Dermis microvascular lymphatic vessel endothelial cell (primary cell): ENCODE measurements around the gene ABCA2. TPM values are rescaled to one million over a fixed set of nuclear protein-coding genes. Genes with fewer than 3 reads are reported as not detected.
"Not testable (repeated sequence)": the region's sequence is repeated elsewhere in the genome, so short reads cannot be mapped to it uniquely, and the experiment has no call there.

ENCODE experiments used
- DNase-seq, 2 donors: peaks; one replicate each; pipeline versions ENCODE4 v3.0.0 to v3.0.0-alpha.2; 2010; ENCODE audit warnings: low read depth in 2 of 2
- total RNA-seq: library from RNA; depleted of rRNA; stranded (reverse); fragments of >200 nt; gene quantifications from 2 replicates; pipeline ENCODE4 v1.2.1, GENCODE V29; 2014

The ABCA2 gene
- total RNA-seq, 1 donor from 2014 or later = 4.5 TPM

- no peak for DNase-seq
Measured at GRCh38 chr9:137063311-137064026, 35.4 kb upstream of the ABCA2 start.

- DNase-seq = not testable (repeated sequence)
Measured at GRCh38 chr9:137062798-137063197, 34.8 kb upstream of the ABCA2 start.

DNA sequence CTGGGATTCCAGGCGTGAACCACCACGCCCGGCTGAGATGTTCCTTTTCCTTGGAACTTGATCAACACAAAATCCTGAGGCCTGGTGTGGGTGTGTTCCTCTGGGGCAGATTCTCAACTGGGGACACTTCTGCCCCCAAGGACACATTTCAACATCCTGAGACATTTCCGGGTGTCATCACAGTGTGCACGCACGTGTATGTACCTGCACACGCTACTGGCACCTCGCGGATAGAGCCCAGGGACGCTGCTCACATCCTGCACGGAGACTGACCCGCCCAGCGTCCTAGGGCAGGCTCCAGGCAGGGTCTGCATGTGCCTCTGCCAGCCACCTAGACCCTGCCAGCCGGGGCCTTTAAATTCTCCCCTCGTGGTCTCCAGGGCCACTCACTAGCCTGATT is 34.3 kb upstream of the ABCA2 start:
- no peak for DNase-seq

DNA sequence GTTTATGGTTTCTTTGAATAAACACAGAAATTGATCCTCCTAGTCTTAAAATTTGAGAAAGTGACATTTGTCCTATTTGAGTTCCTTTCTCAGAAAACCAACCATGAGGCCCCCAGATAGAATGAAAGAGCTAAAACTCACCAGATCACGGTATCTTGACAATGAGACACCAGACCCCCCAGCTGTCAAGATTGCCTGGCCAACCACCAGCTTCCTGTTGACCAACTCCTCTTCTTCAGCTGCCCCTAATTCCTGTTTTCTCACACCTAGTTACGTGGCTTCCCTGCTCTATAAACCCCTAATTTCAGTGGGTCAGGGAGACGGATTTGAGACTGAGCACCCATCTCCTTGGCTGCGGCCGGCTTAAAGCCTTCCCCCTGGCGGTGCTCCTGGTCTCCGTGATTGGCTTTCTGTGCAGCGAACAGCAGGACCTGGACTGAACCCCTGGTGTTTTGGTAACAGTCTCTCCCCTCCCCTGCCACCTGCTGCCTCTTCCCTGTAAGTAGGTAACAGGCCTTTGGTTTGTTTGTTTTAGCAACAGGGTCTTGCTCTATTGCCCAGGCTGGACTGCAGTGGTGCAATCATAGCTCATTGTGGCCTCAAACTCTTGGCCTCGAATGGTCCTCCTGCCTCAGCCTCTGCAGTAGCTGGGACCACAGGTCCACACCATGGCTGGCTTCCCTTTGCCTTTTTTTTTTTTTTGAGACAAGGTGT is 30.6 kb upstream of the ABCA2 start:
- DNase-seq = no peak

DNA sequence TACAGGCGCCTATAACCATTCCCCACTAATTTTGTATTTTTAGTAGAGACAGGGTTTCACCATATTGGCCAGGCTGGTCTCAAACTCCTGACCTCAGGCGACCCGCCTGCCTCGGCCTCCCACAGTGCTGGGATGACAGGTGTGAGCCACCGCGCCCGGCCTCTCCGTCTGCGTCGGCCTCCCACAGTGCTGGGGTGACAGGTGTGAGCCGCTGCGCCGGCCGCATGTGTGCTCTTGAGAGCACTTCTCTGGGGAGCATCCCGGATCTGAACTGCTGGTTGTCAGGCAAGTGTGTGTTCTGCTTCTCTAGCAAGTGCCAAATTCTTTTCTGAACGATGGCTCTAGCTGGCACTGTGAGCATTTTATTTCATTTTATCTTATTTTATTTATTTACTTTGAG is 29.5 kb upstream of the ABCA2 start:
- no peak for DNase-seq

GRCh38 chr9:137056739-137057415 is 28.8 kb upstream of the ABCA2 start:
- DNase-seq = no peak

DNA sequence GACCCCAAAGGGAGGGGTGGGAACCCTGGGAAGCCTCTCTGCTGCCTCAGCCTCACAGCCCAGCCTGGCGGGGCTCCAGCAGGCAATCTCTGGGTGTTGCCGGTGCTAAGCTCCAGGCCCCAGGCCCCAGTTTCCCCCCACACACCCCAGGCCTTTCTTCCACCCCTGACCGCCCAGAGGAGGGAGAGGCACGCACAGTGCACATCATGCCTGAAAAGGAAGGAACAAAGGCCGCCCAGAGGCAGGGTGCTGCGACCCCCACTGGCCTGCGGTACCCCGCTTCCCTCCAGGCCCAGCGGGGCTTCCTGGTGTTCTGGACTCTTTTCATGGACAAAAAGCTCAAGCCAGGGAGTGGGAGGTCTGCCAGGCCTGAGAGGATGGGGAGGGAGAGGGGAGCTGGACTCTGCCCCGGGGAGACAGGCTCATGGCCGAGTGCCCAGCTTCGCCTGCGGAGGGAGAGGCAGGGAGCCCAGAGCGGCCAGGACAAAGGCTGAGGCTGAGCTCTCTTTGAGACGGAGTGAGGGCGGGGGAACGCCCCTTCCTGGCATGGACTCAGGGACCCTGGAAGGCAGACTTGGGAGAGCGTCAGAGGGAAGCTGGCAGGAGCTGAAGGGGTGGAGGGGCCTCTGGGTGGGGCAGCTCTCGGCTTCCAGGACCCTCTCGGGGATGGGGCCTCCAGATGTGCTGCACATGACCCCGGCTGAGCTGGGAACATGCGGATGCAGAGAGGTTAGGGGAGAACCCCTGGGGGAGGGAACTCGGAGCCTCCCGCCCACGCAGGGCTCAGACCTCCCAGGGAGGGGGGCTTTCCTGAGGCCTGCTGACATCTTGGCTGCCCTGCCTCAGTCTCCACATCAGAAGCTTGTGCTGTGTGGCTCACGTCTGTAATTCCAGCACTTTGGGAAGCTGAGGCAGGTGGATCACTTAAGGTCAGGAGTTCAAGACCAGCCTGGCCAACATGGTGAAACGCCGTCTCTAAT is 27.6 kb upstream of the ABCA2 start:
- no peak for DNase-seq

GRCh38 chr9:137054932-137055384 is 26.9 kb upstream of the ABCA2 start:
- DNase-seq = no peak

DNA sequence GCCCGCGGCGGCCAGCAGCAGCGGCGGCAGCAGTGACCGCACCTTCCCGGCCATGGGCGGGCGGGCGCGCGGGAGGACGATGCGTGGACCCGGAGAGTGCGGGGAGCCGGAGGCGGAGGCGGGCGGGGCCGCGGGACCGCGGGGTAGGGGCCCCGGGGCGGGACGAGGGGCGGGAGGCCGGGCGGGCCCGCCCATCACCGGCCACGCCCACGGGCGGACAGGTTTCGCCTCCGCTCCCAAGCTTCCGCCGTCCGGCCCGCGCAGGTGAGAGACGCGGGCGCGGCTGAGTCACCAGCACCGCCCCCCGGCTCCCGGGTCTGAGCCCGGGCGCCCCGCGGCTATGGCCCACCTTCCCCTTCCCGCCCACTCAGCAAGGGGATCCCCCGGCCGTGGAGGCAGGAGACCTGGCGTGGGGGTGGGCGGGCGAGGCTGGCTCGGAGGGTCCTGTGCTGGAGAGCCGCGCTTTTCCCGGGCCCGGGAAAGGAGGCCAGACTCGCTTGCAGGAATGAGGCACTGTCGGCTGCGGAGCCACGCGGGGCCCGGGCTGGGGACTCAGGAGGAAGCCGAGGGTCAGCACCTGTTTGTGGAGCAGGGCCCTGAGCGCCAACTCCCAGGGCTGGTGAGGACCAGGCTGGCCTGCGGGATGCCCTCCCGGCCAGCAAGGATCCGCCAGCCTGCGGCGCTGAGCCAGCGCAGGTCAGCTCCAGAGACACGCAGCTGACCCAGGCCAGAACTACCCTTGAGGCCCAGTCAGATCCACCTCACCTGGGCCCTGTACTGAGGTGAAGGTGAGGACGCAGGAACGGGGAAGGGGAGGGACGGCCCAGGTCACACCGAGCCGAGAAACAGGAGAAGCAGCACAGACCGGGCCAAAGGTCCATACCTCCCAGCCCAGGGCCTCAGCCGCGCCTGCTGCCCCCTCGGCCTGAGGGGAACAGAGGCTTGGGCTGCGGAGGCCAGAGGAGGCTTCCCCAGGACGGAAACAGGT is 26.2 kb upstream of the ABCA2 start, which contains the start of gene ENTPD2:
Gene ENTPD2 (minus strand): TSS at position 118 of the 988 bp plus-strand sequence. CDS start 64 bp downstream, at position 54.
- no peak for DNase-seq

DNA sequence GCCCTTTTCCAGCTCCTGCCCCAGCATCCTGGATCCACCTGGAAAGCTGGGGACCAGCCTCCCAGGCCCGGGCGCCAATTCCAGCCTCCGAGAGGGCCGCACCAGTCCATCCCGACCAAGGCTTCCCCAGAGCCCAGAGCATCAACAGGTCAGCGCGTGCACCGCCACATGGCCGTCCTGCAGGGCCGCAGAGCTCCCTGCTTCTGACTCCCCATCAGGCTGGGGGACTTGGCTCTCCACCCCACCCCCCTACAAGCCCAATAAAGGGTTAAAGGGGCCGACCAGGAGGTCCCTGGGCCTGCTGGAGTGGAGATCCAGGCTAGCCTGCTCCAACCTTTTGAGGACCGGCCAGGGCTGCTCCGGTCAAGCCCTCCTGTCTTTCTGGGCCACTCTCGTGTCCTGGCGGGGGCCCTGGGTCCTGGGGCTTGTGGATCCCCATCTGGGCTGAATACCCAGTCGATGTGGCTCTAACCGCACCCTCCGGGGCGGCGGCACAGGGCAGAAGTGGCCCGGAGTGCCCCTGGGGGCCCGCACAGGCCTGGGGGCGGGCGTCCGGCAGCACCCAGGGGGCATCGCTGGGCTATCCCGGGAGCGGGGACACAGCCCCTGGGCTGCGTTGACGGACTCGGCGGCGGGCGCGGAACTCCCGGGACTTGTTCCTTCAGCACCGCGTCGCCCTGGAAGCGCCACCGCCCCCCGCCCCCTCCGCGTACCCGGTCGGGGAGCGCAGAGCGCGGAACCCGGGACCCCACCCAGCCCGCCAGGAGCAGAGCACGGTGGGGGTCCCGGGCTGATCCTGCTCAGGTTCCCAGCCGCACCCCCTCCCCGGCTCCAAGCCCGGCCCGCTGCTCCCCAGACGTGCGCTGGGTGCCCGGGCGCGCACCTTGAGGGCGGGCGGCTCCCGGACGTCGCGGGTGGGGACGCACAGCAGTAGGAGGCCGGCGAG is 25.2 kb upstream of the ABCA2 start:
- no peak for DNase-seq

DNA sequence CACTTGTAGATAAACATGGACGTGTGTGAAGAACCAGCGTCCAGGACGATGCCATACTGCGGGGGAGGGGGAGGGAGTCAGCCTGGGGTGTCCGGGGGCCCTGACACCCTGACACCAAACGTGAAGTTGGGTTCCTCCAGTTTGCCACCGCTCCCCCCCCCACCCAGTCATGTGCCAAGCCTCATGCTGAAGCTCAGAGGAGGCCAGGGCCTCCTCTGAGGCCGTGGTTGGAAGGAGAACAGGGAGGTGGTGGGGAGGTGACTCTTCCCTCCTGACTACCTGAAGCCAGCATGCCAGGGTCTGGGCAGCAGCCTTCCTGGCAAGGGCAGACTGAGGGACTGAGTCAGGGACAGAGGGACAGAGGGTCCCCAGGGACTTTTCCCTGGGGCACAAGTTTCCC is 24.3 kb upstream of the ABCA2 start:
- DNase-seq = no peak

DNA sequence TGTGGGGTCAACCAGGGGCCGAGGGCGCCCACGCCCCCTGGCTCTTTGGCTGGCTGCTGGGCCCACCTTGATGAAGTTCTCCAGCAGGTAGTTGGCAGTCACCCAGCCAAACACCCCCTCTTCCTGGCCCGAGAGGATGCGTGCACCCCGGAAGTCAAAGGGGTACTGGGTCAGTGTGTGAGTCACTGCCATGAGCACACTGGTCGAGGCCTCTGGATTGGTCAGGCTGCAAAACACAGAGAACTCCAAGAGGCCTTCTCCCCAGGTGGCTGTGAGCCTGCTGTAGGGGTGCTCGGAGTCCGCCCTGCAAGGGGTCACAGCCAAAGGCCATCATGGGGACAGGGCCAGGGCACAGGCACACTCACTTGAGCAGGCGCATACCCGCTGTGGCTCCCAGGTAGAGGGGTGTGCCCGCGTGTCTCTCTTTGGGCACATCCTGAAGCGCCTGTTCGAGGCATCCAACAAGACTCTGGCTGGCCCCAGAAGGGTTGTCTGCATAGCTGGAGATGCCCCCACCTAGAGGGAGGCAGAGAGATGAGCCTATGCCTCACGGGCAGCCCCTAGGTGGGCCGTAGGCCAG is 23.2 kb upstream of the ABCA2 start:
- DNase-seq = no peak

DNA sequence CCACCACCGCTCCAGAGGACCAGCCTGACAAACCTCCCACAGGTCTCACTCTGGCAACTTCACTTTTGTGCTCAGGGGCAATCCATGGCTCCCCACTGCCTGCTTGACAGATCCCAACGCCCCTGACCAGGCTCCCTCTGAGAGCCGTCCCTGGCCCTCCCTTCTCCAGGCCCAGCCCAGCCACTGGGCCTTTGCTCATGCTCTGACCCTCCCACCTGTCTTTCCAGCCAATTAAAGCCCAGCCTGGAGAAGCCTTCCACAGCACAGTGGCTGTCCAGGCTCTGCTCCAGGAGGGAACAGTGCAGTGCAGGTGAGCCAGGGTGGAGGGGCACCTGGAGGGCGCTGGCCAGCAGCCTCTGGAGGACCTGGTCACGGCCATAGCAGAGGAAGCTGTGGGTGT is 22.5 kb upstream of the ABCA2 start:
- no peak for DNase-seq

DNA sequence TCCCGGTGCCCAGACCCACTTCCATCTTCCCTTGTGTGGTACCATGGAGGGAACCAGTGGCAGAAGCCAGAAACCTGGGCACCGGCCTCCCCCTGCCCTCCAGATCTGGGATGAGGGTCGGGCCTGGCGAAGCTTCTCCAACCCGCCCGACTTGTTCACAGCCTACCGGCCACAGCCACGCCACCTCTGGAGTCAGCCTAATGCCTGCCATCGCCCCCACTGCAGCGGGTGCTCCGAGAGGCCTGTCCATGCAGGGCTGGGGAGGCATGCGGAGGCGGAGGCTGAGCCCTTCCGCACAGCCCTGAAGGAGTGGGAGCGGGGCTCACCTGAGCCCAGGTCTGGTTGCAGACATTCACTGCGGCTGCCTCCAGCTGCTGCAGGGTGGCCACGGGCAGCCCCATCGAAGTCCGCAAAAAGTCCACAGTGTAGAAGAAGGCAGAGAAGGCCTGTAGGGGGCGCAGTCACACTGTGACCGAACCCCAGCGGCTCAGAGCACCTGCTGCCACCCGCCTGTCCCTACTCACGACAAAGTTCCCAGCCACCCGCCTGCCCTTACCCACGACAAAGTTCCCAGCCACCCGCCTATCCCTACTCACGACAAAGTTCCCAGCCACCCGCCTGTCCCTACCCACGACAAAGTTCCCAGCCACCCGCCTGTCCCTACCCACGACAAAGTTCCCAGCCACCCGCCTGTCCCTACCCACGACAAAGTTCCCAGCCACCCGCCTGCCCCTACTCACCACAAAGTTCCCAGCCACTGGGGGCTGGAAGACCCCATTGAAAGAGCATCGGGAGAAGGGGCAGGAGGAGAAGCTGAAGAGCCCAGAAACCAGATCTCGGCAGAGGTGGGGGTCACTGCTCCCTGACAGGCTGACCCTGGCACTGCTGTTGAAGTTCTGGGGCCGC is 21.8 kb upstream of the ABCA2 start:
- DNase-seq = peak in 1 of 2 donors; percentile 60

DNA sequence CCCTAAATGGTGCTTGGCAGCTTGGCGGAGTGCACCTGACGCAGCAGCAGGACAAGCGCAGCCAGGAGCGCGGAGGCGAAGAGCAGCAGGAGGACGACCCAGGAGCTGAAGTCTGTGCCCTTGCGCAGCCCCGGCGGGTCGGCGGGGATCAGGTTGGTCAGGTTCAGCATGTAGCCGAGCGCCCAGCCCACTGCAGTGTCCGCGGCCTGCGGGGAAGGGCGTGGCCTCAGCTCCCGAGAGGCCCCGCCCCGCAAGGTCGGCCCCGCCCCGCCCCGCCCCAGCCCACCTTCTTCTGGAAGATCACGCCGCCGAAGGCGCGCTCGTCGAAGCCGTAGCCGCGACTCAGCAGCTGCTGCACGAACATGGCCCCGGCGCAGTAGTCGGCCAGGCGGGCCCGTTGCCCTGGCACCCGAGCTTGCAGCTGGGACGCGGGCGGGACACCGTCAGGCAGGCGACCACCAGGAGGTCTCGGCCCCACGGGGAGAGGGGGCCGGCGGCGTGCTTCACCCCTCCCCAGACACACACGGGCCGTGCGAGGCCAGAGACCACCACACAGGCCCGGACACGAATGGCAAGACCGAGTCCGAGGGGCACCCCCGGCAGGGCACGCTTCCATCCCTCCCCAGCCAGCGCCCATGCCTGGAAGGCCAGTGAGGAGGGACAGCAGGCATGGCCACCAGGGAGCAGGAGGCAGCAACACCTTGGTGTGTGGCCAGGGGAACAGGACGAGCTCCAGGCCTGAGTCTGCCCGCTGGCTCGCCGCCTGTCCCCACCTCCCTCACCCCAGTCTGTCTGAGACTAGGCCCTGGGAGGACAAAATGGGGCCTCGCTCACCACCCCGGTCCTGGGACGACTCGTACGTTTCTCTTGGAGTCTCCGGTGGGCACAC is 20.9 kb upstream of the ABCA2 start:
- no peak for DNase-seq

DNA sequence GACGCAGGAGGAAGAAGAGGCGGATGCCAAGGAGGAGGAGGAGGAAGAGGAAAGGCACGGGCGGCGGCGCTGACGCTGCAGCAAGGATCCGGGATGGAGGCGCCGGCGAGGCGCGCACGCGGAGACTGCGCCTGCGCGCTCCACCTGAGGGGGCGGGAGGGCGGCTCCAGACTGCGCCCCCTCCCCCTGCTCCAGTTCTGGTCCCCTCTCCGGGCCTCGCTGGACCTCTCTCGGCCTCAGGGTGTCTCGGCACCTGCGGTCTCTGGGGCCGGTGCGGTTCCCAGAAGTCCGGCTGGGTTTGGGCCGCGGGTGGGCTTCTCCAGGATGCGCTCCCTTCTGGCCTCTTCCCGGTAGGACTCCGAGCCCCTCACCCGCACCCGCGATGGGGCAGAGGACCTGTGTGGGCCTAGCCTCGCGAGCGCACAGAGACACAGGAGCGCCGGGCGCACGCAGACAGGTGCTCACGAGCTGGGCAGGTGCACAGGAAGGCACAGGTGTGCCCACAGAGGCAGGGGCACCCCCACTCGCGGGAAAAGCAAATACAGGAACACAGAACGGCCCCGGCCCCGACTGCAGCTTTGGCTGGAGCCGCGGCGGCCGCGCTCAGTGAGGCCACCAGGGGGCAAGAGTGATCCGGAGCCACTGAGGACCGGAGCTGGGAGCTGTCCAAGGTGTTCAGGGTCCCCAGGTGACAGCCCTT is 18.2 kb upstream of the ABCA2 start, which contains the start of gene NPDC1:
Gene NPDC1 (minus strand): TSS at position 90 of the 700 bp plus-strand sequence. CDS start 188 bp downstream, outside the sequence.
- peak; percentile 57 to 83 for DNase-seq
